IMR-90 (cell line): ENCODE results near the gene BAG1. TPM values are rescaled to one million over a fixed set of nuclear protein-coding genes. Genes with fewer than 3 reads are reported as not detected.

ENCODE experiments used
- ATAC-seq: fragments of 200-7000 bp; cut with Tn5 transposase; 2 replicates; pipeline ENCODE4 v1.9.1; 2020; ENCODE audit warnings: low read depth, mild to moderate bottlenecking, moderate library complexity
- BruUV-seq: library from RNA; stranded (reverse); fragments of 400-500 nt; replicated peaks from 2 replicates; lab custom pipeline; 2021; lab: Mats Ljungman, UMichigan
- CTCF ChIA-PET: fragments of 300-600 bp; formaldehyde crosslinking; extraction: SDS; loops from one replicate; lab custom pipeline; 2021; ENCODE audit warnings: antibody characterized with exemption; lab: Yijun Ruan, JAX
- POLR2A ChIA-PET: fragments of 300-600 bp; sonication (Branson Sonifier 250); formaldehyde crosslinking; loops from one replicate; lab custom pipeline; 2022; ENCODE audit warnings: antibody characterized with exemption; ENCODE audit not compliant: unreplicated experiment; lab: Charles Lee
- DNase-seq: peaks from one replicate; pipeline ENCODE4 v3.0.0; 2013
- H2AFZ ChIP-seq: replicated peaks from 2 replicates; pipeline ENCODE3; 2013; ENCODE audit warnings: low read length, mild to moderate bottlenecking; ENCODE audit not compliant: poor library complexity
- H2AK5ac ChIP-seq: 2 replicates; pipeline ENCODE4 v1.6.1; 2013; ENCODE audit warnings: low read depth, low read length, inconsistent platforms
- H2AK9ac ChIP-seq: replicated peaks from 2 replicates; pipeline ENCODE3; 2013; ENCODE audit warnings: mild to moderate bottlenecking, low read depth, low read length, moderate library complexity; ENCODE audit not compliant: poor library complexity
- H2BK120ac ChIP-seq: 2 replicates; pipeline ENCODE4 v1.6.1; 2013; ENCODE audit warnings: low read depth, low read length, inconsistent platforms
- H2BK15ac ChIP-seq: 3 replicates; pipeline ENCODE4 v1.6.1; 2013; ENCODE audit warnings: low read depth, low read length, inconsistent platforms
- H2BK20ac ChIP-seq: 2 replicates; pipeline ENCODE4 v1.6.1; 2013; ENCODE audit warnings: low read depth, mild to moderate bottlenecking, inconsistent platforms, low read length, moderate library complexity
- H2BK5ac ChIP-seq: 2 replicates; pipeline ENCODE4 v1.6.1; 2013; ENCODE audit warnings: mild to moderate bottlenecking, low read depth, low read length, inconsistent platforms; ENCODE audit not compliant: poor library complexity, severe bottlenecking
- H3K14ac ChIP-seq: replicated peaks from 2 replicates; pipeline ENCODE4 v1.6.1; 2013; ENCODE audit warnings: low read depth, low read length, inconsistent platforms
- H3K18ac ChIP-seq: 2 replicates; pipeline ENCODE4 v1.6.1; 2013; ENCODE audit warnings: low read depth, low read length, control low read depth
- H3K23ac ChIP-seq: 2 replicates; pipeline ENCODE4 v1.6.1; 2013; ENCODE audit warnings: low read depth, low read length, inconsistent platforms
- H3K27ac ChIP-seq: 2 replicates; pipeline ENCODE4 v1.5.1; 2013; ENCODE audit warnings: mild to moderate bottlenecking, control low read depth, low read length; ENCODE audit not compliant: insufficient read depth
- H3K27me3 ChIP-seq: 2 replicates; pipeline ENCODE4 v1.6.1; 2013; ENCODE audit warnings: low read length; ENCODE audit not compliant: control insufficient read depth, insufficient read depth
- H3K36me3 ChIP-seq: 2 replicates; pipeline ENCODE4 v1.6.1; 2013; ENCODE audit warnings: low read length, mixed read lengths; ENCODE audit not compliant: control insufficient read depth, insufficient read depth
- H3K4ac ChIP-seq: 2 replicates; pipeline ENCODE4 v1.6.1; 2013; ENCODE audit warnings: low read depth, low read length, inconsistent platforms
- H3K4me1 ChIP-seq: 2 replicates; pipeline ENCODE4 v1.6.1; 2013; ENCODE audit warnings: low read length, mixed read lengths; ENCODE audit not compliant: control insufficient read depth, insufficient read depth
- H3K4me2 ChIP-seq: 2 replicates; pipeline ENCODE4 v1.6.1; 2013; ENCODE audit warnings: low read depth, mild to moderate bottlenecking, control low read depth, low read length, moderate library complexity
- H3K4me3 ChIP-seq: 2 replicates; pipeline ENCODE4 v1.5.1; 2013; ENCODE audit warnings: low read depth, mild to moderate bottlenecking, control low read depth, low read length, moderate library complexity; ENCODE audit not compliant: insufficient read depth
- H3K56ac ChIP-seq: 2 replicates; pipeline ENCODE4 v1.6.1; 2013; ENCODE audit warnings: low read length, inconsistent platforms; ENCODE audit not compliant: insufficient read depth; ENCODE audit errors: extremely low read depth
- H3K79me1 ChIP-seq, 2 experiments: 2 replicates each; pipeline ENCODE4 v1.6.1; 2013; ENCODE audit warnings: low read length in 2 of 2, inconsistent platforms in 1 of 2, low read depth in 1 of 2
- H3K9ac ChIP-seq: 2 replicates; pipeline ENCODE4 v1.6.1; 2013; ENCODE audit warnings: low read depth, low read length, control low read depth
- H3K9me1 ChIP-seq: 2 replicates; pipeline ENCODE4 v1.6.1; 2013; ENCODE audit warnings: low read length, inconsistent platforms; ENCODE audit not compliant: insufficient read depth
- H3K9me3 ChIP-seq: 2 replicates; pipeline ENCODE4 v1.6.1; 2013; ENCODE audit warnings: low read length; ENCODE audit not compliant: control insufficient read depth, insufficient read depth
- H4K20me1 ChIP-seq: 2 replicates; pipeline ENCODE4 v1.6.1; 2013; ENCODE audit warnings: low read length, inconsistent platforms; ENCODE audit not compliant: insufficient read depth
- H4K5ac ChIP-seq: 2 replicates; pipeline ENCODE4 v1.6.1; 2013; ENCODE audit warnings: mild to moderate bottlenecking, low read depth, low read length, control low read depth
- H4K8ac ChIP-seq, 2 experiments: 2 replicates each; pipeline ENCODE4 v1.6.1; 2013; ENCODE audit warnings: low read depth in 2 of 2, low read length in 2 of 2, control low read depth in 1 of 2, inconsistent platforms in 1 of 2
- H4K91ac ChIP-seq: 2 replicates; pipeline ENCODE4 v1.6.1; 2013; ENCODE audit warnings: low read depth, low read length, inconsistent platforms; ENCODE audit not compliant: insufficient read depth
- BHLHE40 ChIP-seq: fragments of 150-350 bp; IDR thresholded peaks from 2 replicates; pipeline ENCODE4 v1.6.1; 2016; ENCODE audit warnings: mild to moderate bottlenecking, low read depth, low read length
- CEBPB ChIP-seq: IDR thresholded peaks from 2 replicates; pipeline ENCODE4 v1.6.1; 2012; ENCODE audit warnings: low read depth, low read length, improper control_type of control experiment
- MAFK ChIP-seq: IDR thresholded peaks from 2 replicates; pipeline ENCODE4 v1.6.1; 2012; ENCODE audit warnings: low read depth, low read length, improper control_type of control experiment
- MAZ ChIP-seq: IDR thresholded peaks from 2 replicates; pipeline ENCODE4 v1.6.1; 2012; ENCODE audit warnings: low read depth, mild to moderate bottlenecking, low read length, improper control_type of control experiment, moderate library complexity, borderline replicate concordance
- MXI1 ChIP-seq: IDR thresholded peaks from 2 replicates; pipeline ENCODE4 v1.6.1; 2012; ENCODE audit warnings: low read depth, mild to moderate bottlenecking, low read length, moderate library complexity, borderline replicate concordance
- NFE2L2 ChIP-seq: fragments of 150-350 bp; IDR thresholded peaks from 2 replicates; pipeline ENCODE4 v1.6.1; 2016; ENCODE audit warnings: low read depth, mild to moderate bottlenecking, low read length
- RAD21 ChIP-seq: IDR thresholded peaks from 2 replicates; pipeline ENCODE4 v1.6.1; 2012; ENCODE audit warnings: low read length, improper control_type of control experiment
- RFX5 ChIP-seq: IDR thresholded peaks from 2 replicates; pipeline ENCODE4 v1.8.0; 2012; ENCODE audit warnings: low read depth, mild to moderate bottlenecking, low read length, moderate library complexity
- WGBS, 2 experiments: methylation state at CpG; one replicate each; pipeline versions ENCODE4 v1.1.5 to v1.1.7; 2013; ENCODE audit warnings: missing lambda C conversion rate in 2 of 2; ENCODE audit not compliant: insufficient read length in 1 of 2; ENCODE audit errors: extremely low coverage in 2 of 2; 5-methylcytosine and 5-hydroxymethylcytosine counted together
- dilution Hi-C: fragments of 300-500 bp; cut with HindIII; formaldehyde crosslinking; loops from one replicate; pipeline ENCODE4 v1.14.3; 2018; ENCODE audit warnings: low sequenced_read_pairs; ENCODE audit not compliant: unreplicated experiment
- in situ Hi-C: fragments of 300-500 bp; cut with MboI; formaldehyde crosslinking; loops from 3 replicates; pipeline ENCODE4 v1.14.3; 2019; ENCODE audit warnings: low sequenced_read_pairs, inconsistent platforms, mixed read lengths
- intact Hi-C: fragments of 100-400 bp; cut with micrococcal nuclease; formaldehyde crosslinking; loops from 2 replicates; pipeline ENCODE4 v1.10.0; 2022
- polyA plus RNA-seq, 3 experiments: library from polyadenylated mRNA; depleted of rRNA; stranded (reverse); fragments of >200 nt; gene quantifications; 2 replicates each; pipeline ENCODE4 v1.2.3, GENCODE V29; 2012; ENCODE audit warnings: low replicate concordance in 1 of 3
- total RNA-seq: library from RNA; depleted of rRNA; stranded (reverse); fragments of >200 nt; gene quantifications from 2 replicates; pipeline ENCODE4 v1.2.3, GENCODE V29; 2012
- TF ChIP-seq, protein P1 (sequence below): fragments of 150-350 bp; IDR thresholded peaks from 2 replicates; pipeline ENCODE4 v1.6.1; 2017; ENCODE audit warnings: mild to moderate bottlenecking, antibody characterized with exemption, low read length, low read depth

Gene BAG1
- total and polyA plus RNA-seq, 2 of the 4 experiments (the other 2 are of a cell fraction), result 4.5 to 20.9 TPM

DNA sequence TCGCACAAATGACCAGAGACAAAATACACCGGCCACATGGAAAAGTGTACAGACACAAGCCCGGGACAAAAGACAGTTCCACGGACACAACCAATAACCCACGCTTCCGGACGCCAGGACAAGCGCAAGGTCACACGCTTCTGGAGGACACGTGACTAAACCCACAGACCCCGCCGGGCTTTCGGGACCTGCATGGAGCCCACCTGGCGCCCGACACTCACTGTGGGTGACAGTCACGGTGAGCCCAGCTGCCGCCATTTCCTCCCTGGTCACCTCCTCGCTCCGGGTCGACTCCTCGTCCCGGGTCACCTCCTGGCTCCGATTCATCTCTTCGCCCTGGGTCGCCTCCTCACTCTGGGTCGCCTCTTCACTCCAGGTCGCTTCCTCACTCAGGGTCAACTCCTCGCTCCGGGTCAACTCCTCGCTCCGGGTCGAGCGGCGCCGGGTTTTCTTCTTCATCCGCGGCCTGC lies 470 bp downstream of the BAG1 start:
- Histone ChIP-seq H3K36me3 (peaks cover 12% of the 10 kb centered on the region), H3K9me1 (peaks cover 5% of the 10 kb centered on the region; the same call in 1 of the 2 replicates), H3K27me3 (no peaks in the 10 kb centered on the region), H3K4me2 (peak overlapping the region; percentile 80), H4K20me1 (peaks cover 9% of the 10 kb centered on the region), H3K27ac (peak overlapping the region; percentile 76), H2BK15ac (peak overlapping the region; percentile 38; the same call in 1 of the 3 replicates), H3K4me3 (peak overlapping the region; percentile 84), H4K8ac (peak overlapping the region; percentile 14 to 17; a peak in 3 of 4 replicates), H3K23ac (peak overlapping the region; percentile 89), H2BK120ac (peak overlapping the region; percentile 11; the same call in 1 of the 2 replicates), H3K56ac (peak overlapping the region; percentile 67), H3K79me1 (peaks cover 36 to 68% of the 10 kb centered on the region in 2 experiments), H2AK5ac (peak overlapping the region; percentile 80; the same call in 1 of the 2 replicates), H3K4me1 (peaks cover 10% of the 10 kb centered on the region), H3K4ac (peak overlapping the region; percentile 86), H3K9me3 (no peaks in the 10 kb centered on the region), H3K14ac (peak overlapping the region; percentile 73), H2AFZ (peak overlapping the region; percentile 95), H3K9ac (peak overlapping the region; percentile 79), H4K5ac (peak overlapping the region; percentile 11; the same call in 1 of the 2 replicates), H2BK20ac (no peak overlapping the region), H2AK9ac (peak overlapping the region; percentile 42), H3K18ac (peak overlapping the region; percentile 21; the same call in 1 of the 2 replicates), H4K91ac (peak overlapping the region; percentile 60), H2BK5ac (peak overlapping the region; percentile 68)
- intact Hi-C loops, result loop anchor here (1.0 kb wide), 1 partner anchor 183 kb away; no protein-coding TSS in a partner anchor
- TF ChIP-seq, protein P1, sequence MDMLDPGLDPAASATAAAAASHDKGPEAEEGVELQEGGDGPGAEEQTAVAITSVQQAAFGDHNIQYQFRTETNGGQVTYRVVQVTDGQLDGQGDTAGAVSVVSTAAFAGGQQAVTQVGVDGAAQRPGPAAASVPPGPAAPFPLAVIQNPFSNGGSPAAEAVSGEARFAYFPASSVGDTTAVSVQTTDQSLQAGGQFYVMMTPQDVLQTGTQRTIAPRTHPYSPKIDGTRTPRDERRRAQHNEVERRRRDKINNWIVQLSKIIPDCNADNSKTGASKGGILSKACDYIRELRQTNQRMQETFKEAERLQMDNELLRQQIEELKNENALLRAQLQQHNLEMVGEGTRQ, result peak; percentile 79
- TF ChIP-seq MAFK, result no peak
- peak; percentile 21; the same call in 1 of the 2 replicates for TF ChIP-seq BHLHE40
- TF ChIP-seq MAZ, result no peak
- no peak for TF ChIP-seq RAD21
- no peak for TF ChIP-seq RFX5
- TF ChIP-seq NFE2L2, result no peak
- peak; percentile 34; the same call in 1 of the 2 replicates for TF ChIP-seq MXI1
- no peak for TF ChIP-seq CEBPB
- ATAC-seq (peak; percentile 2), DNase-seq (no peak)
- WGBS, 2 experiments, result 0% methylated on average over 22 of the region's 37 CpGs; no CpG with 5 or more reads in 1 of the 2 experiments
- in situ Hi-C loops, result no loop called here
- POLR2A ChIA-PET, result interaction anchor here (0.6 to 1.0 kb wide), 2 partner anchors 10 to 29 kb away, joined by 3 read pairs; no protein-coding TSS in a partner anchor
- dilution Hi-C loops, result no loop called here
- BruUV-seq, result no TSS peak
- CTCF ChIA-PET, result no interaction called here
